Activated T-cell treated with anti-CD3 and anti-CD28 coated beads, Interleukin-2, amount 50 U/mL, for 24 hours (primary cell): Measurements from ENCODE around the gene NSG1.
A peak's percentile ranks its signal among the peaks of the same experiment; 100 is the strongest.
"Not testable (repeated sequence)": the region's sequence is repeated elsewhere in the genome, so short reads cannot be mapped to it uniquely, and the experiment has no call there.

Source experiments
- DNase-seq: peaks from one replicate; pipeline ENCODE4 v3.0.0-alpha.2; 2020
- H3K27ac Mint-ChIP-seq: 2 replicates; pipeline ENCODE4 v1.8.0; 2020; ENCODE audit warnings: mild to moderate bottlenecking, mixed read lengths
- H3K27me3 Mint-ChIP-seq: 2 replicates; pipeline ENCODE4 v1.8.0; 2020; ENCODE audit warnings: mixed read lengths
- H3K36me3 Mint-ChIP-seq: 2 replicates; pipeline ENCODE4 v1.8.0; 2020; ENCODE audit warnings: low read depth, mixed read lengths
- H3K4me1 Mint-ChIP-seq: 2 replicates; pipeline ENCODE4 v1.8.0; 2020; ENCODE audit warnings: low read depth, mixed read lengths
- H3K4me3 Mint-ChIP-seq: 2 replicates; pipeline ENCODE4 v1.8.0; 2020; ENCODE audit warnings: mild to moderate bottlenecking, moderate library complexity, mixed read lengths
- H3K9me3 Mint-ChIP-seq: 2 replicates; pipeline ENCODE4 v1.8.0; 2020; ENCODE audit warnings: mixed read lengths

NSG1 gene

GRCh38 chr4:4413373-4413725 lies 26.4 kb downstream of the NSG1 start:
- DNase-seq: no peak
- Mint-ChIP-seq H3K4me3 (no peak overlapping the region), H3K4me1 (peaks cover 5% of the 10 kb centered on the region), H3K36me3 (peaks cover 32% of the 10 kb centered on the region), H3K9me3 (no peaks in the 10 kb centered on the region), H3K27ac (no peak overlapping the region), H3K27me3 (no peaks in the 10 kb centered on the region)

- no peak overlapping the region for H3K27ac Mint-ChIP-seq
- peaks cover 10% of the 10 kb centered on the region for H3K4me1 Mint-ChIP-seq
- no peak overlapping the region for H3K4me3 Mint-ChIP-seq
- DNase-seq: no peak
- no peaks in the 10 kb centered on the region for H3K9me3 Mint-ChIP-seq
- H3K27me3 Mint-ChIP-seq: no peaks in the 10 kb centered on the region
- peaks cover 37% of the 10 kb centered on the region for H3K36me3 Mint-ChIP-seq
Measured at GRCh38 chr4:4413806-4414205, 26.9 kb downstream of the NSG1 start.

GRCh38 chr4:4415107-4415805 lies 28.4 kb downstream of the NSG1 start:
- peaks cover 51% of the 10 kb centered on the region for H3K36me3 Mint-ChIP-seq
- DNase-seq: no peak
- H3K9me3 Mint-ChIP-seq: no peaks in the 10 kb centered on the region
- H3K27me3 Mint-ChIP-seq: no peaks in the 10 kb centered on the region
- H3K27ac Mint-ChIP-seq: no peak overlapping the region
- H3K4me3 Mint-ChIP-seq: no peak overlapping the region
- H3K4me1 Mint-ChIP-seq: peaks cover 21% of the 10 kb centered on the region

GRCh38 chr4:4415806-4416805 lies 29.2 kb downstream of the NSG1 start:
- DNase-seq: no peak
- H3K36me3 Mint-ChIP-seq: peaks cover 60% of the 10 kb centered on the region
- H3K4me1 Mint-ChIP-seq: peaks cover 21% of the 10 kb centered on the region
- H3K27ac Mint-ChIP-seq: no peak overlapping the region
- no peaks in the 10 kb centered on the region for H3K9me3 Mint-ChIP-seq
- no peak overlapping the region for H3K4me3 Mint-ChIP-seq
- no peaks in the 10 kb centered on the region for H3K27me3 Mint-ChIP-seq

GRCh38 chr4:4416981-4417380 lies 30.1 kb downstream of the NSG1 start:
- no peak for DNase-seq
- Mint-ChIP-seq H3K27me3 (no peaks in the 10 kb centered on the region), H3K27ac (no peak overlapping the region), H3K4me3 (no peak overlapping the region), H3K9me3 (no peaks in the 10 kb centered on the region), H3K36me3 (peaks cover 69% of the 10 kb centered on the region), H3K4me1 (peaks cover 21% of the 10 kb centered on the region)

GRCh38 chr4:4417886-4418285 lies 31.0 kb downstream of the NSG1 start:
- Mint-ChIP-seq H3K4me1 (peaks cover 21% of the 10 kb centered on the region), H3K27ac (peak overlapping the region; percentile 67), H3K36me3 (peaks cover 78% of the 10 kb centered on the region), H3K27me3 (no peaks in the 10 kb centered on the region), H3K9me3 (no peaks in the 10 kb centered on the region), H3K4me3 (no peak overlapping the region)
- DNase-seq: no peak

- Mint-ChIP-seq H3K4me1 (peaks cover 21% of the 10 kb centered on the region), H3K4me3 (no peak overlapping the region), H3K27me3 (no peaks in the 10 kb centered on the region), H3K36me3 (peaks cover 86% of the 10 kb centered on the region), H3K27ac (peak overlapping the region; percentile 45), H3K9me3 (no peaks in the 10 kb centered on the region)
- DNase-seq: peak; percentile 13
Measured at GRCh38 chr4:4418676-4419390, 31.9 kb downstream of the NSG1 start.

- no peak overlapping the region for H3K4me3 Mint-ChIP-seq
- H3K9me3 Mint-ChIP-seq: no peaks in the 10 kb centered on the region
- peak overlapping the region; percentile 16 for H3K27ac Mint-ChIP-seq
- peaks cover 92% of the 10 kb centered on the region for H3K36me3 Mint-ChIP-seq
- no peaks in the 10 kb centered on the region for H3K27me3 Mint-ChIP-seq
- no peak for DNase-seq
- peaks cover 21% of the 10 kb centered on the region for H3K4me1 Mint-ChIP-seq
Measured at GRCh38 chr4:4419896-4420295, 33.0 kb downstream of the NSG1 start.

- no peaks in the 10 kb centered on the region for H3K27me3 Mint-ChIP-seq
- H3K36me3 Mint-ChIP-seq: peaks cover 95% of the 10 kb centered on the region
- H3K4me1 Mint-ChIP-seq: peaks cover 21% of the 10 kb centered on the region
- no peak overlapping the region for H3K4me3 Mint-ChIP-seq
- H3K9me3 Mint-ChIP-seq: no peaks in the 10 kb centered on the region
- no peak overlapping the region for H3K27ac Mint-ChIP-seq
- DNase-seq: no peak
Measured at GRCh38 chr4:4420421-4420820, 33.5 kb downstream of the NSG1 start.

GRCh38 chr4:4421356-4421755 lies 34.5 kb downstream of the NSG1 start:
- H3K4me1 Mint-ChIP-seq: peaks cover 21% of the 10 kb centered on the region
- H3K27me3 Mint-ChIP-seq: no peaks in the 10 kb centered on the region
- H3K27ac Mint-ChIP-seq: no peak overlapping the region
- H3K4me3 Mint-ChIP-seq: no peak overlapping the region
- H3K36me3 Mint-ChIP-seq: peaks cover 95% of the 10 kb centered on the region
- H3K9me3 Mint-ChIP-seq: no peaks in the 10 kb centered on the region
- DNase-seq: no peak

GRCh38 chr4:4422117-4422516 lies 35.2 kb downstream of the NSG1 start:
- H3K27ac Mint-ChIP-seq, H3K9me3 Mint-ChIP-seq, H3K4me3 Mint-ChIP-seq, DNase-seq, H3K27me3 Mint-ChIP-seq: not testable (repeated sequence)
- Mint-ChIP-seq H3K4me1 (peaks cover 21% of the 10 kb centered on the region), H3K36me3 (peaks cover 94% of the 10 kb centered on the region)

- Mint-ChIP-seq H3K4me1 (peaks cover 19% of the 10 kb centered on the region), H3K27me3 (no peaks in the 10 kb centered on the region), H3K36me3 (peaks cover 88% of the 10 kb centered on the region), H3K9me3 (no peaks in the 10 kb centered on the region), H3K27ac (no peak overlapping the region), H3K4me3 (no peak overlapping the region)
- no peak for DNase-seq
Measured at GRCh38 chr4:4422856-4423499, 36.1 kb downstream of the NSG1 start.

GRCh38 chr4:4423706-4424498 lies 37.0 kb downstream of the NSG1 start:
- Mint-ChIP-seq H3K27me3 (no peaks in the 10 kb centered on the region), H3K4me1 (peaks cover 10% of the 10 kb centered on the region), H3K36me3 (peaks cover 87% of the 10 kb centered on the region), H3K9me3 (no peaks in the 10 kb centered on the region), H3K27ac (peak overlapping the region; percentile 66), H3K4me3 (no peak overlapping the region)
- DNase-seq: no peak
